ENCODE results near the gene ACTN4.

The ACTN4 gene

GRCh38 chr19:38706792-38707511 is 59.5 kb downstream of the ACTN4 start:
- no peaks in the 10 kb centered on the region for H3K27me3 ChIP-seq (ENCODE audit: low read depth, low read length)
- H3K4me1 ChIP-seq (ENCODE audit: low read length) = no peaks in the 10 kb centered on the region
- no peak overlapping the region for H3K4me3 ChIP-seq (ENCODE audit: low read length)
- H3K79me2 ChIP-seq (ENCODE audit: low read length) = no peaks in the 10 kb centered on the region
- no peak overlapping the region for H3K27ac ChIP-seq (ENCODE audit: low read length)
- H3K9me3 ChIP-seq (ENCODE audit: insufficient read depth, low read length) = no peaks in the 10 kb centered on the region
- H3K9ac ChIP-seq (ENCODE audit: low read length) = no peak overlapping the region
- H2AFZ ChIP-seq (ENCODE audit: low read depth, low read length) = no peak overlapping the region
- H3K4me2 ChIP-seq (ENCODE audit: low read length) = no peak overlapping the region
- TF ChIP-seq CTCF (IDR thresholded peaks at IDR 0.05; ENCODE audit: low read depth, low read length) (no peak), EZH2phosphoT487 (IDR thresholded peaks at IDR 0.05; ENCODE audit: low read depth) (no peak)
- peaks cover 82% of the 10 kb centered on the region for H3K36me3 ChIP-seq (replicated peaks; ENCODE audit: low read depth, low read length)
- 0 out of 2 replicates have a peak, but pooled peaks cover 5% of the 10 kb centered on the region for H4K20me1 ChIP-seq (ENCODE audit: insufficient read depth, low read length)

GRCh38 chr19:38707512-38708114 is 60.2 kb downstream of the ACTN4 start:
- H3K9me3 ChIP-seq (ENCODE audit: insufficient read depth, low read length) = no peaks in the 10 kb centered on the region
- no peak overlapping the region for H3K4me2 ChIP-seq (ENCODE audit: low read length)
- H3K79me2 ChIP-seq (ENCODE audit: low read length) = no peaks in the 10 kb centered on the region
- 0 out of 2 replicates have a peak, but pooled peaks cover 5% of the 10 kb centered on the region for H4K20me1 ChIP-seq (ENCODE audit: insufficient read depth, low read length)
- no peak overlapping the region for H2AFZ ChIP-seq (ENCODE audit: low read depth, low read length)
- H3K27ac ChIP-seq (ENCODE audit: low read length) = no peak overlapping the region
- H3K36me3 ChIP-seq (replicated peaks; ENCODE audit: low read depth, low read length) = peaks cover 80% of the 10 kb centered on the region
- no peak overlapping the region for H3K4me3 ChIP-seq (ENCODE audit: low read length)
- H3K4me1 ChIP-seq (ENCODE audit: low read length) = no peaks in the 10 kb centered on the region
- H3K9ac ChIP-seq (ENCODE audit: low read length) = no peak overlapping the region
- no peaks in the 10 kb centered on the region for H3K27me3 ChIP-seq (ENCODE audit: low read depth, low read length)
- TF ChIP-seq CTCF (IDR thresholded peaks at IDR 0.05; ENCODE audit: low read depth, low read length) (no peak), EZH2phosphoT487 (IDR thresholded peaks at IDR 0.05; ENCODE audit: low read depth) (no peak)

- Histone ChIP-seq H3K36me3 (replicated peaks; ENCODE audit: low read depth, low read length) (peaks cover 79% of the 10 kb centered on the region), H3K79me2 (ENCODE audit: low read length) (no peaks in the 10 kb centered on the region), H3K27me3 (ENCODE audit: low read depth, low read length) (no peaks in the 10 kb centered on the region), H3K9ac (ENCODE audit: low read length) (no peak overlapping the region), H3K4me3 (ENCODE audit: low read length) (no peak overlapping the region), H4K20me1 (ENCODE audit: insufficient read depth, low read length) (0 out of 2 replicates have a peak, but pooled peaks cover 5% of the 10 kb centered on the region), H3K27ac (ENCODE audit: low read length) (no peak overlapping the region), H3K4me1 (ENCODE audit: low read length) (no peaks in the 10 kb centered on the region), H3K4me2 (ENCODE audit: low read length) (no peak overlapping the region), H3K9me3 (ENCODE audit: insufficient read depth, low read length) (no peaks in the 10 kb centered on the region), H2AFZ (ENCODE audit: low read depth, low read length) (no peak overlapping the region)
- TF ChIP-seq CTCF (IDR thresholded peaks at IDR 0.05; ENCODE audit: low read depth, low read length) (no peak), EZH2phosphoT487 (IDR thresholded peaks at IDR 0.05; ENCODE audit: low read depth) (no peak)
Observed at GRCh38 chr19:38708413-38709024, 61.1 kb downstream of the ACTN4 start.

- 0 out of 2 replicates have a peak, but pooled peaks cover 2% of the 10 kb centered on the region for H4K20me1 ChIP-seq (ENCODE audit: insufficient read depth, low read length)
- no peak overlapping the region for H3K4me3 ChIP-seq (ENCODE audit: low read length)
- TF ChIP-seq CTCF (IDR thresholded peaks at IDR 0.05; ENCODE audit: low read depth, low read length) = no peak
- TF ChIP-seq EZH2phosphoT487 (IDR thresholded peaks at IDR 0.05; ENCODE audit: low read depth) = no peak
- no peaks in the 10 kb centered on the region for H3K27me3 ChIP-seq (ENCODE audit: low read depth, low read length)
- no peaks in the 10 kb centered on the region for H3K4me1 ChIP-seq (ENCODE audit: low read length)
- peaks cover 81% of the 10 kb centered on the region for H3K36me3 ChIP-seq (replicated peaks; ENCODE audit: low read depth, low read length)
- H3K27ac ChIP-seq (ENCODE audit: low read length) = no peak overlapping the region
- H3K9ac ChIP-seq (ENCODE audit: low read length) = no peak overlapping the region
- H3K9me3 ChIP-seq (ENCODE audit: insufficient read depth, low read length) = no peaks in the 10 kb centered on the region
- no peak overlapping the region for H3K4me2 ChIP-seq (ENCODE audit: low read length)
- H3K79me2 ChIP-seq (ENCODE audit: low read length) = no peaks in the 10 kb centered on the region
- H2AFZ ChIP-seq (ENCODE audit: low read depth, low read length) = no peak overlapping the region
Observed at GRCh38 chr19:38709119-38709518, 61.7 kb downstream of the ACTN4 start.

Data from OCI-LY3 (cell line).